SH-SY5Y (cell line): ENCODE measurements around the gene GALT.

Experiments used
- GATA2 ChIP-seq: IDR thresholded peaks from 2 replicates; pipeline ENCODE4 v1.6.1; 2011; ENCODE audit warnings: mild to moderate bottlenecking, low read depth, low read length
- GATA3 ChIP-seq: IDR thresholded peaks from 2 replicates; pipeline ENCODE4 v1.6.1; 2011; ENCODE audit warnings: low read depth, mild to moderate bottlenecking, low read length, moderate library complexity

- TF ChIP-seq GATA2: no peak
- no peak for TF ChIP-seq GATA3
Measured at GRCh38 chr9:34662526-34663302, 16.2 kb downstream of the GALT start, which contains the start of gene CCL27.
